Endometrium (tissue), 2 donors: ENCODE measurements around the gene ADAMTSL1.

Source experiments
- FAIRE-seq: peaks from 2 replicates; lab custom pipeline; 2012; peaks lifted over from hg19 to GRCh38; lab: Jason Lieb, UNC
- donor health status: control.
- donor health status: control.

The ADAMTSL1 gene

GRCh38 chr9:18501949-18502348 lies 28.0 kb downstream of the ADAMTSL1 start:
- FAIRE-seq, result no peak

- FAIRE-seq, result no peak
These were observed 28.6 kb downstream of the ADAMTSL1 start for GRCh38 chr9:18502546-18502945.

GRCh38 chr9:18504707-18505106 lies 30.8 kb downstream of the ADAMTSL1 start:
- FAIRE-seq, result no peak

GRCh38 chr9:18507151-18507550 lies 33.2 kb downstream of the ADAMTSL1 start:
- no peak for FAIRE-seq

GRCh38 chr9:18516514-18516913 lies 42.6 kb downstream of the ADAMTSL1 start:
- no peak for FAIRE-seq

- FAIRE-seq, result no peak
These were observed 43.0 kb downstream of the ADAMTSL1 start for GRCh38 chr9:18516965-18517364.

GRCh38 chr9:18520416-18521047 lies 46.6 kb downstream of the ADAMTSL1 start:
- FAIRE-seq, result no peak

- no peak for FAIRE-seq
These were observed 52.7 kb downstream of the ADAMTSL1 start for GRCh38 chr9:18526685-18527084.

- FAIRE-seq, result no peak
These were observed 57.4 kb downstream of the ADAMTSL1 start for GRCh38 chr9:18531136-18532065.

- FAIRE-seq, result no peak
These were observed 60.7 kb downstream of the ADAMTSL1 start for GRCh38 chr9:18534611-18535010.

- FAIRE-seq, result no peak
These were observed 62.6 kb downstream of the ADAMTSL1 start for GRCh38 chr9:18536554-18536953.

- FAIRE-seq, result no peak
These were observed 65.3 kb downstream of the ADAMTSL1 start for GRCh38 chr9:18539203-18539693.

GRCh38 chr9:18542837-18543405 lies 69.0 kb downstream of the ADAMTSL1 start:
- FAIRE-seq, result no peak

GRCh38 chr9:18543406-18544192 lies 69.6 kb downstream of the ADAMTSL1 start:
- peak; percentile 74 for FAIRE-seq

GRCh38 chr9:18544456-18544855 lies 70.5 kb downstream of the ADAMTSL1 start:
- FAIRE-seq, result no peak

GRCh38 chr9:18545636-18546360 lies 71.8 kb downstream of the ADAMTSL1 start:
- FAIRE-seq, result no peak

- FAIRE-seq, result no peak
These were observed 74.5 kb downstream of the ADAMTSL1 start for GRCh38 chr9:18548456-18548855.

- FAIRE-seq, result no peak
These were observed 75.8 kb downstream of the ADAMTSL1 start for GRCh38 chr9:18549772-18550171.

- FAIRE-seq, result no peak
These were observed 76.3 kb downstream of the ADAMTSL1 start for GRCh38 chr9:18550286-18550685.

- FAIRE-seq, result no peak
These were observed 80.3 kb downstream of the ADAMTSL1 start for GRCh38 chr9:18554244-18554643.

- FAIRE-seq, result no peak
These were observed 81.3 kb downstream of the ADAMTSL1 start for GRCh38 chr9:18555105-18555883.
